ENCODE results near the gene TBC1D22A. TPM values are rescaled to one million over a fixed set of nuclear protein-coding genes. Genes with fewer than 3 reads are reported as not detected.

Gene TBC1D22A
- total RNA-seq, 1 experiment from 2014 or later = 14.3 TPM

DNA sequence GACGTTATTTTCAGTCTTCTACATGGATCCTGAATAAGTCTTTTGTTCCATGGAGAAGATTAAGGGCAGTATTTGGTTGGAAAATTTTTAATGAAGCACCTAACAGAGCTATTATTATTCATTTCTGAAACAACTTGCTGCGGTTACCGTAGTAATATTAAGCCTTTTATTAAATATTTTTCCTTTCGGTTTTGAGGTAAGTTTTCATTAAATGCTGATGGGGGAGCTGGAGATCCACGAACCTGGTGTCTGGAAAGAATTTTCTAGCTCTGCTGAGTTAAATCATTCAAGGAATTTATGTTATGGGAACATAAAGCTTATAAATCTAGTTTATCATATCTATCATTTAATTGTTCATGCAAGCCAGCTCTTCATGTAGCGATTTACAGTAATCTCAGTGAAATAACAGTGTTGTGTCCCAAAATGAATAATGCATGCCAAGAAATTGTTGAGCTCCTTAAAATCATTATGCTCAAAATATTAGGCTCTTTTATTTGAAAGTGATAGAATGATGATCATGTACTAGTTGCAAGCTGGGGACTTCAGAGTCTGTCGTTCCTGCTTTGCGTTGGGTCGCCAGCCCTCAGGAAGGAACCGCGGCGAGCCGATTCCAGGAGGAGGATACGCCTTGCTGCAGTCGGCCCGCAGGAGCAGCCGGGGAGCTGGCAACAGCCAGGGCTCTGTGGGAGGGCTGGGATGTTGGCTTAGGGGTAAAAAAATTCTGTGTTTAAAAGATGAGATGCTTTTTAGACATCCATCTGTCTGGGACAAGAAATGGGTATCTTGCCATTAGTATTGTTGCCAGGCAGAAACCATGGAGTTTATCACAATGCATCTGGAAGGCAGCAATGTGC, 83.1 kb downstream of the TBC1D22A start:
- 0 out of 2 replicates have a peak overlapping the region, but pooled peaks have one; percentile 5 for H3K9ac ChIP-seq (ENCODE audit: low read length)
- peak overlapping the region; percentile 18 for H3K27ac ChIP-seq (ENCODE audit: low read length)
- no TSS peak for BruUV-seq (replicated peaks)
- H4K20me1 ChIP-seq (ENCODE audit: low read length) = no peaks in the 10 kb centered on the region
- H3K4me3 ChIP-seq (ENCODE audit: low read length) = peak overlapping the region; percentile 49; the same call in 1 of the 2 replicates
- ChIA-PET POLR2A (ENCODE audit: unreplicated experiment) (interaction anchor here (0.5 to 0.7 kb wide), 2 partner anchors 34 to 1201 kb away, joined by 3 to 20 read pairs; no protein-coding TSS in a partner anchor), CTCF (interaction anchor here (0.6 to 1.6 kb wide), 7 partner anchors 44 to 1011 kb away, joined by 3 to 8 read pairs (median 4); no protein-coding TSS in a partner anchor)
- H3K9me2 ChIP-seq (replicated peaks; ENCODE audit: low read length) = no peaks in the 10 kb centered on the region
- H3F3A ChIP-seq (ENCODE audit: low read length, unreplicated experiment) = no peaks in the 10 kb centered on the region
- 0 out of 2 replicates have a peak overlapping the region, but pooled peaks have one; percentile 9 for H2AFZ ChIP-seq (ENCODE audit: low read length)
- intact Hi-C loops (cut with micrococcal nuclease) = no loop called here
- H3K27me3 ChIP-seq (ENCODE audit: low read length) = no peaks in the 10 kb centered on the region
- H3K9me3 ChIP-seq (ENCODE audit: low read length) = no peaks in the 10 kb centered on the region
- TF ChIP-seq, protein P1, sequence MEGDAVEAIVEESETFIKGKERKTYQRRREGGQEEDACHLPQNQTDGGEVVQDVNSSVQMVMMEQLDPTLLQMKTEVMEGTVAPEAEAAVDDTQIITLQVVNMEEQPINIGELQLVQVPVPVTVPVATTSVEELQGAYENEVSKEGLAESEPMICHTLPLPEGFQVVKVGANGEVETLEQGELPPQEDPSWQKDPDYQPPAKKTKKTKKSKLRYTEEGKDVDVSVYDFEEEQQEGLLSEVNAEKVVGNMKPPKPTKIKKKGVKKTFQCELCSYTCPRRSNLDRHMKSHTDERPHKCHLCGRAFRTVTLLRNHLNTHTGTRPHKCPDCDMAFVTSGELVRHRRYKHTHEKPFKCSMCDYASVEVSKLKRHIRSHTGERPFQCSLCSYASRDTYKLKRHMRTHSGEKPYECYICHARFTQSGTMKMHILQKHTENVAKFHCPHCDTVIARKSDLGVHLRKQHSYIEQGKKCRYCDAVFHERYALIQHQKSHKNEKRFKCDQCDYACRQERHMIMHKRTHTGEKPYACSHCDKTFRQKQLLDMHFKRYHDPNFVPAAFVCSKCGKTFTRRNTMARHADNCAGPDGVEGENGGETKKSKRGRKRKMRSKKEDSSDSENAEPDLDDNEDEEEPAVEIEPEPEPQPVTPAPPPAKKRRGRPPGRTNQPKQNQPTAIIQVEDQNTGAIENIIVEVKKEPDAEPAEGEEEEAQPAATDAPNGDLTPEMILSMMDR (conservative IDR thresholded peaks at IDR 0.05; ENCODE audit: low read depth, low read length) = peak; percentile 68
- no peak for TF ChIP-seq EZH2 (IDR thresholded peaks at IDR 0.05; ENCODE audit: low read length, unreplicated experiment)
- H3K79me2 ChIP-seq (ENCODE audit: low read length) = peaks cover 10% of the 10 kb centered on the region
- H3K4me2 ChIP-seq (ENCODE audit: low read length) = peak overlapping the region; percentile 77
- peaks cover 27% of the 10 kb centered on the region for H3K4me1 ChIP-seq (ENCODE audit: insufficient read depth, low read length)
- no peaks in the 10 kb centered on the region for H3K36me3 ChIP-seq (ENCODE audit: low read depth, low read length)
- ATAC-seq (peak; percentile 35), DNase-seq (peak; percentile 38)

DNA sequence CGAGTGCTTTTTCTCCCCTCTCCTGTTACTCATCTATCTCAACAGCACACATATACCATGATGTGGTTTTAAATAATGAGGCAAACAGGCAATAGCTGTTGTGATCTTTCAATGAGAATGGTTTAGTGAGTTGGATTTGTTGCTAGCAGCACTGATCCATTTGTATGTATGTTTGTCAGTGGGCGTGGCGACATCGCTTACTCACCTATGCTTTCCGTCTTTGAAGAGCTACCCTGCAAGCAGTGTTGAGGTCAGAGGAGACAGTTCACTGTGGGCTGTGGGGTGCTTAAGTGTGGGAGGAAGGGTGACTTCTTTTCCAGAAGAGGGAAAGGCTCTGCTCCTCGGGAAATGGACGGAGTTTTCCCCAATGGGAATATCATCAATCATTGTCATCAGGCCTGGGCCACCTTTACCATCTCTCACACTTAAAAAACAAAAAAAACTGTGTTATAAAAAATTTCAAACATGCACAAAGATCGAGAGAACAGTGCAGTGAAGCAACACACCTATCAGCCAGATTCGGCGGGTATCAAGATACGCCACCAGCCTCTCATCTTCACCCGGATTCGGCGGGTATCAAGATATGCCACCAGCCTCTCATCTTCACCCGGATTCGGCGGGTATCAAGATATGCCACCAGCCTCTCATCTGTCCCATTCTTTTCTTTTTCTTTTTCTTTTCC, 83.8 kb downstream of the TBC1D22A start:
- Histone ChIP-seq H4K20me1 (ENCODE audit: low read length) (no peaks in the 10 kb centered on the region), H3K4me1 (ENCODE audit: insufficient read depth, low read length) (peaks cover 27% of the 10 kb centered on the region), H2AFZ (ENCODE audit: low read length) (0 out of 2 replicates have a peak overlapping the region, but pooled peaks have one; percentile 9), H3K9me2 (replicated peaks; ENCODE audit: low read length) (no peaks in the 10 kb centered on the region), H3F3A (ENCODE audit: low read length, unreplicated experiment) (no peaks in the 10 kb centered on the region), H3K9ac (ENCODE audit: low read length) (no peak overlapping the region), H3K9me3 (ENCODE audit: low read length) (no peaks in the 10 kb centered on the region), H3K36me3 (ENCODE audit: low read depth, low read length) (no peaks in the 10 kb centered on the region), H3K27ac (ENCODE audit: low read length) (peak overlapping the region; percentile 18), H3K4me2 (ENCODE audit: low read length) (peak overlapping the region; percentile 77), H3K4me3 (ENCODE audit: low read length) (peak overlapping the region; percentile 49; the same call in 1 of the 2 replicates), H3K79me2 (ENCODE audit: low read length) (peaks cover 10% of the 10 kb centered on the region), H3K27me3 (ENCODE audit: low read length) (no peaks in the 10 kb centered on the region)
- ChIA-PET CTCF (interaction anchor here (0.8 to 1.6 kb wide), 2 partner anchors 48 to 1011 kb away, joined by 3 to 8 read pairs; no protein-coding TSS in a partner anchor), POLR2A (ENCODE audit: unreplicated experiment) (interaction anchor here (0.7 kb wide), 1 partner anchor 33 kb away, joined by 3 read pairs; no protein-coding TSS in a partner anchor)
- no peak for TF ChIP-seq EZH2phosphoT487 (IDR thresholded peaks at IDR 0.05; ENCODE audit: borderline replicate concordance, low read length)
- no peak for TF ChIP-seq EZH2 (IDR thresholded peaks at IDR 0.05; ENCODE audit: low read length, unreplicated experiment)
- TF ChIP-seq, protein P1 (conservative IDR thresholded peaks at IDR 0.05; ENCODE audit: low read depth, low read length) = no peak
- no TSS peak for BruUV-seq (replicated peaks)
- intact Hi-C loops (cut with micrococcal nuclease) = no loop called here
- peak; percentile 76 for ATAC-seq
- peak; percentile 65 for DNase-seq

All from PC-3 (cell line).